A549 (cell line): ENCODE measurements around the gene PSEN2. TPM values are rescaled to one million over a fixed set of nuclear protein-coding genes. Genes with fewer than 3 reads are reported as not detected.

Source experiments
- ATAC-seq, 2 experiments: fragments of 200-7000 bp in 1 of 2; fragments of >200 bp in 1 of 2; cut with Nextera tagmentation in 1 of 2; cut with Tn5 transposase in 1 of 2; 3 replicates each; pipeline versions ENCODE4 v1.8.0 to v1.9.1; 2018 to 2020; ENCODE audit warnings: mild to moderate bottlenecking in 1 of 2, moderate library complexity in 1 of 2
- CTCF ChIA-PET: fragments of 300-600 bp; sonication (Branson Sonifier 250); formaldehyde crosslinking; extraction: SDS; loops from one replicate; lab custom pipeline; 2021; ENCODE audit warnings: antibody characterized with exemption, inconsistent platforms; lab: Yijun Ruan, JAX
- POLR2A ChIA-PET: fragments of 350-600 bp; formaldehyde crosslinking; extraction: SDS; loops from one replicate; lab custom pipeline; 2021; ENCODE audit warnings: antibody characterized with exemption, inconsistent platforms; lab: Yijun Ruan, JAX
- DNase-seq, 2 experiments: peaks; one replicate each; pipeline versions ENCODE4 v3.0.0 to v3.0.0-alpha.2; 2011 to 2016; ENCODE audit warnings: low read depth in 1 of 2, low spot score in 1 of 2
- FAIRE-seq: peaks from 2 replicates; lab custom pipeline; 2011; peaks lifted over from hg19 to GRCh38; lab: Jason Lieb, UNC
- H3K27ac ChIP-seq, 2 experiments: fragments of >200 bp; sonication (Bioruptor Twin); formaldehyde crosslinking; 3 replicates each; pipeline ENCODE4 v1.5.1; 2016 to 2017
- H3K4me1 ChIP-seq: fragments of >200 bp; sonication (Bioruptor Twin); formaldehyde crosslinking; 3 replicates; pipeline ENCODE4 v1.6.1; 2016
- H3K4me2 ChIP-seq: fragments of >200 bp; sonication (Bioruptor Twin); formaldehyde crosslinking; 3 replicates; pipeline ENCODE4 v1.6.1; 2016
- H3K4me3 ChIP-seq: fragments of >200 bp; sonication (Bioruptor Twin); formaldehyde crosslinking; 3 replicates; pipeline ENCODE4 v1.5.1; 2016
- H3K9me3 ChIP-seq: fragments of >200 bp; sonication (Bioruptor Twin); formaldehyde crosslinking; 3 replicates; pipeline ENCODE4 v1.6.1; 2016
- CBX2 ChIP-seq: fragments of 200-600 bp; sonication (generic); IDR thresholded peaks from 2 replicates; pipeline ENCODE4 v1.6.1; 2016; ENCODE audit warnings: low read depth, mild to moderate bottlenecking, borderline replicate concordance
- CHD4 ChIP-seq: fragments of 200-600 bp; sonication (generic); IDR thresholded peaks from 2 replicates; pipeline ENCODE4 v1.6.1; 2016; ENCODE audit warnings: antibody characterized with exemption, mild to moderate bottlenecking, borderline replicate concordance
- CTCF ChIP-seq: fragments of >200 bp; sonication (Bioruptor Twin); formaldehyde crosslinking; IDR thresholded peaks from 3 replicates; pipeline ENCODE4 v1.5.1; 2016
- E2F6 ChIP-seq: IDR thresholded peaks from 2 replicates; pipeline ENCODE4 v1.6.1; 2012; ENCODE audit warnings: low read depth, borderline replicate concordance
- FOSL2 ChIP-seq, 2 experiments: fragments of 450-650 bp in 1 of 2; fragments of >200 bp in 1 of 2; sonication (Bioruptor Twin) in 1 of 2; formaldehyde crosslinking; IDR thresholded peaks; 2 replicates each; pipeline versions ENCODE4 v1.5.0 to v1.6.1; 2016 to 2020; ENCODE audit warnings: mild to moderate bottlenecking in 1 of 2, moderate library complexity in 1 of 2
- FOXS1 ChIP-seq: fragments of 250-450 bp; sonication (Bioruptor Pico); IDR thresholded peaks from 2 replicates; pipeline ENCODE4 v1.5.0; 2020; ENCODE audit warnings: mild to moderate bottlenecking, moderate library complexity
- GATA3 ChIP-seq: IDR thresholded peaks from 2 replicates; pipeline ENCODE4 v1.6.1; 2012; ENCODE audit warnings: borderline replicate concordance
- HOXA7 ChIP-seq: fragments of 250-450 bp; sonication (Bioruptor Pico); IDR thresholded peaks from 2 replicates; pipeline ENCODE4 v1.5.0; 2020; ENCODE audit warnings: mild to moderate bottlenecking, moderate library complexity
- MAX ChIP-seq: IDR thresholded peaks from 2 replicates; pipeline ENCODE4 v1.6.1; 2012
- MYC ChIP-seq: IDR thresholded peaks from 2 replicates; pipeline ENCODE4 v1.6.1; 2012; ENCODE audit warnings: mild to moderate bottlenecking, inconsistent platforms, low read length, improper control_type of control experiment, borderline replicate concordance
- NFE2L2 ChIP-seq: fragments of 150-350 bp; conservative IDR thresholded peaks from 2 replicates; pipeline ENCODE4 v1.6.1; 2014; ENCODE audit warnings: low read length
- NPAS2 ChIP-seq: fragments of 250-450 bp; sonication (Bioruptor Pico); IDR thresholded peaks from 2 replicates; pipeline ENCODE4 v1.8.0; 2022; ENCODE audit warnings: mild to moderate bottlenecking, moderate library complexity, borderline replicate concordance
- PBX3 ChIP-seq: IDR thresholded peaks from 2 replicates; pipeline ENCODE4 v1.6.1; 2012
- POLR2A ChIP-seq: IDR thresholded peaks from 2 replicates; pipeline ENCODE4 v1.6.1; 2012; ENCODE audit warnings: mild to moderate bottlenecking, low read length
- POLR2AphosphoS2 ChIP-seq: conservative IDR thresholded peaks from 2 replicates; pipeline ENCODE4 v1.6.1; 2012; ENCODE audit warnings: low read length, improper control_type of control experiment, inconsistent platforms
- TFCP2L1 ChIP-seq: fragments of 250-450 bp; sonication (Bioruptor Pico); IDR thresholded peaks from 2 replicates; pipeline ENCODE4 v1.5.0; 2021; ENCODE audit warnings: mild to moderate bottlenecking
- TP53 ChIP-seq: fragments of 250-450 bp; sonication (Bioruptor Pico); IDR thresholded peaks from 2 replicates; pipeline ENCODE4 v1.5.0; 2021; ENCODE audit warnings: mild to moderate bottlenecking, moderate library complexity
- USF2 ChIP-seq: fragments of 450-650 bp; IDR thresholded peaks from 2 replicates; pipeline ENCODE4 v1.6.1; 2014; ENCODE audit warnings: antibody characterized with exemption
- ZFP36 ChIP-seq: fragments of 450-650 bp; IDR thresholded peaks from 2 replicates; pipeline ENCODE4 v1.6.1; 2014; ENCODE audit warnings: borderline replicate concordance; ENCODE audit not compliant: partially characterized antibody
- WGBS: methylation state at CpG from one replicate; pipeline ENCODE4 v1.1.6; 2017; ENCODE audit errors: missing lambda C conversion rate; 5-methylcytosine and 5-hydroxymethylcytosine counted together
- polyA plus RNA-seq, 4 experiments: library from polyadenylated mRNA; depleted of rRNA in 3 of 4; stranded (reverse); fragments of >200 nt; fragmentation: RNase III in 1 of 4; extraction: RNeasy Plus Mini Kit Qiagen cat#74134 plus additional on column Dnase treatment in 1 of 4; gene quantifications; 2 replicates in 3 of 4; 3 replicates in 1 of 4; pipeline ENCODE4 v1.2.3, GENCODE V29; 2011 to 2017

The PSEN2 gene
- polyA plus RNA-seq, 2 of the 4 experiments (the other 2 are of a cell fraction) = 23.4 to 24.2 TPM

GRCh38 chr1:226889616-226890330 is 19.4 kb downstream of the PSEN2 start:
- POLR2A ChIA-PET = no interaction called here
- FAIRE-seq (no peak), ATAC-seq (no peak), DNase-seq (no peak)
- Histone ChIP-seq H3K4me2 (no peak overlapping the region), H3K27ac (no peak overlapping the region), H3K9me3 (no peaks in the 10 kb centered on the region), H3K4me3 (no peak overlapping the region), H3K4me1 (no peaks in the 10 kb centered on the region)
- CTCF ChIA-PET = no interaction called here
- TF ChIP-seq ZFP36 = no peak
- no peak for TF ChIP-seq MYC
- no peak for TF ChIP-seq E2F6
- no peak for TF ChIP-seq CTCF
- no peak for TF ChIP-seq TFCP2L1 (CRISPR knock-in tag)
- TF ChIP-seq NFE2L2 = no peak
- no peak for TF ChIP-seq POLR2AphosphoS2
- TF ChIP-seq MAX = no peak
- TF ChIP-seq CHD4 = no peak
- TF ChIP-seq FOXS1 (CRISPR knock-in tag) = no peak
- no peak for TF ChIP-seq FOSL2 (IDR thresholded peaks at IDR 0.05)
- no peak for TF ChIP-seq FOSL2 (CRISPR knock-in tag; IDR thresholded peaks at IDR 0.05)
- WGBS = 90% methylated on average over 11 of the region's 12 CpGs

GRCh38 chr1:226890331-226891108 is 20.1 kb downstream of the PSEN2 start:
- H3K4me1 ChIP-seq = no peaks in the 10 kb centered on the region
- H3K27ac ChIP-seq = no peak overlapping the region
- no peak overlapping the region for H3K4me3 ChIP-seq
- H3K9me3 ChIP-seq = no peaks in the 10 kb centered on the region
- POLR2A ChIA-PET = no interaction called here
- no peak overlapping the region for H3K4me2 ChIP-seq
- WGBS = 89% methylated on average over 22 of the region's 22 CpGs
- no peak for TF ChIP-seq POLR2A
- TF ChIP-seq PBX3 = no peak
- no peak for TF ChIP-seq NPAS2
- no peak for TF ChIP-seq E2F6
- TF ChIP-seq ZFP36 = no peak
- TF ChIP-seq CBX2 = no peak
- no peak for TF ChIP-seq HOXA7 (CRISPR knock-in tag)
- TF ChIP-seq USF2 = no peak
- no peak for TF ChIP-seq GATA3
- TF ChIP-seq MYC = no peak
- TF ChIP-seq TP53 = no peak
- no peak for TF ChIP-seq NFE2L2
- TF ChIP-seq TFCP2L1 (CRISPR knock-in tag) = no peak
- CTCF ChIA-PET = no interaction called here
- DNase-seq = no peak
- no peak for FAIRE-seq
- no peak for ATAC-seq
